ENCODE data around the gene PFDN4. TPM values are rescaled to one million over a fixed set of nuclear protein-coding genes. Genes with fewer than 3 reads are reported as not detected.

The PFDN4 gene, protein sequence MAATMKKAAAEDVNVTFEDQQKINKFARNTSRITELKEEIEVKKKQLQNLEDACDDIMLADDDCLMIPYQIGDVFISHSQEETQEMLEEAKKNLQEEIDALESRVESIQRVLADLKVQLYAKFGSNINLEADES
- polyA plus RNA-seq (2012; rRNA removed) = 44.0 and 51.4 TPM in 2 replicates
- 76.2 and 158 TPM in 2 replicates for polyA plus RNA-seq (2012; cell fraction: cytosol; rRNA removed)
- polyA plus RNA-seq (2012; cell fraction: nucleus; rRNA removed) = 6.7 and 19.2 TPM in 2 replicates

DNA sequence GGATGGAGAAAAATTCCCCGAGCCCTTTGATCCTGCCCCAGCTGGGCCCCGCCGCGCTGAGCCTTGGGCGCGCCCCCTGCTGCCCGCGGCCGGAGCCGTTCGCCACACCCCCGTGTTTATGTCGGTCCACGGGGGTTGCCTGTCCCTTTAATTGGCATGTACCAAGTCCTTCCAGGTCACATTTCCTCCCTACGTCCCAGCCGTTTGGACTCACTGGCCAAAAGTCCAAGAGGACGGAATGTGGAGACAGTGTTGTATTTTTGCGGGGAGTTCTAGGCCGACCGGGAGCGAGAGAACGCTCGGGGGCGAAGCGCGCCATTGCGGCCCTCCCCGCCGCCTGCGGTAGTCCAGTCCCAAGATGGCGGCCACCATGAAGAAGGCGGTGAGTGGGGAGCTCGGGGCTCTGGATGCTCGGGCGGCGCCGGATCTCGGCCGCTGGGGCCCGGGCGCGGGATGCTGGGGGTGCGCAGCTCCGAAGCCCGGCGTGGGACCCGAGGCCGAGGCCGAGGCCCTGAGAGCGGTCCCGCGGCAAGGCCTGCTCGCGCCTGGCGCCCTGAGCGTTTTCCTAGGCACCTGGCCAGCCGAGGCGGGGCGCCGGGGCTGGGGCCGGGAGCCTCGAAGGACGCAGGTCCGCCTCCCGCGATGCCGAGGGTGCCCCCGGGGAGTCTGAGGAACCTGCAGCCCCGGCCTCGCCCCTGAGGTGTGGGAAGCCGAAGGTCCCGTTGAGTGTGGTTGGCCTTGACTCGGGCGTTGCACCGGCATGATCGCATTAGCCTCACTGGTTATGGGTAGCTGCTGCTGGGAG is at the start of gene PFDN4:
Gene PFDN4, plus strand, starts transcription at position 345 of the 805 bp plus-strand sequence. Its CDS starts 14 bp downstream, at position 359.
- Histone ChIP-seq H4K20me1 (ENCODE audit: insufficient read depth) (no peaks in the 10 kb centered on the region; the same call in none of the 2 replicates), H3K27me3 (ENCODE audit: insufficient read depth) (no peaks in the 10 kb centered on the region), H3F3A (replicated peaks; ENCODE audit: insufficient read depth) (peaks cover 2% of the 10 kb centered on the region), H3K9ac (peak within 1 kb of the TSS; percentile 97), H3K36me3 (replicated peaks in 1 of 2; ENCODE audit: control insufficient read depth in 1 of 2, insufficient read depth in 2 of 2, low read length in 1 of 2) (peaks cover 0 to 9% of the 10 kb centered on the region in 2 experiments), H3K4me1 (ENCODE audit: control insufficient read depth in 1 of 2, insufficient read depth in 2 of 2, low read depth in 1 of 2, low read length in 1 of 2) (peaks cover 5 to 9% of the 10 kb centered on the region in 2 experiments; a peak in 2 of 4 replicates), H2AFZ (ENCODE audit: low read depth) (peak within 1 kb of the TSS; percentile 86), H3K4me2 (peak within 1 kb of the TSS; percentile 88), H3K9me2 (no peaks in the 10 kb centered on the region), H3K4me3 (ENCODE audit: low read depth in 2 of 2, low read length in 1 of 2) (peak within 1 kb of the TSS; percentile 88 to 97), H3K27ac (ENCODE audit: low read depth in 2 of 2, low read length in 1 of 2) (peak within 1 kb of the TSS; percentile 88 to 98), H3K9me3 (no peaks in the 10 kb centered on the region), H3K79me2 (ENCODE audit: insufficient read depth) (peaks cover 50% of the 10 kb centered on the region)
- DNase-seq = peak; percentile 98
- under 1% methylated on average over 24 of the region's 76 CpGs for WGBS (ENCODE audit: low lambda C conversion rate)
- ChIA-PET CTCF (interaction anchor here (0.6 to 19.4 kb wide), 37 partner anchors 8 to 1970 kb away, joined by 3 to 499 read pairs (median 3); no protein-coding TSS in a partner anchor), POLR2A (interaction anchor here (0.6 to 1.0 kb wide), 3 partner anchors 9 to 104 kb away, joined by 3 read pairs; no protein-coding TSS in a partner anchor)
- TF ChIP-seq NFIC (IDR thresholded peaks at IDR 0.05; ENCODE audit: borderline replicate concordance) (peak; percentile 20), EZH2phosphoT487 (IDR thresholded peaks at IDR 0.05; ENCODE audit: borderline replicate concordance, low read depth) (no peak), RAD21 (IDR thresholded peaks at IDR 0.05; ENCODE audit: low read length) (peak; percentile 35), GABPA (IDR thresholded peaks at IDR 0.05; ENCODE audit: low read depth) (peak; percentile 24; the same call in 1 of the 2 replicates), RFX5 (IDR thresholded peaks at IDR 0.05; ENCODE audit: low read length) (no peak), POLR2AphosphoS5 (IDR thresholded peaks at IDR 0.05; ENCODE audit: low read depth, low read length) (peak; percentile 34; the same call in 1 of the 2 replicates), CHD2 (IDR thresholded peaks at IDR 0.05; ENCODE audit: low read length, partially characterized antibody) (peak; percentile 35), FOXJ3 (CRISPR knock-in tag; IDR thresholded peaks at IDR 0.05) (no peak), YY1 (IDR thresholded peaks at IDR 0.05; ENCODE audit: low read depth) (peak; percentile 94), EP300 (IDR thresholded peaks at IDR 0.05; ENCODE audit: borderline replicate concordance in 1 of 2, low read depth in 1 of 2, low read length in 1 of 2) (peak in 1 of 2 experiments; percentile 76; a peak in 1 of 4 replicates), ELF1 (IDR thresholded peaks at IDR 0.05) (no peak), RCOR1 (IDR thresholded peaks at IDR 0.05; ENCODE audit: low read length) (peak; percentile 37; the same call in 1 of the 2 replicates), TEAD4 (IDR thresholded peaks at IDR 0.05; ENCODE audit: borderline replicate concordance, insufficient read depth) (no peak), TCF12 (IDR thresholded peaks at IDR 0.05) (peak; percentile 27; the same call in 1 of the 2 replicates), TAF1 (IDR thresholded peaks at IDR 0.05; ENCODE audit: borderline replicate concordance, low read depth, low read length) (peak; percentile 85), SIN3A (IDR thresholded peaks at IDR 0.05; ENCODE audit: borderline replicate concordance, low read depth, low read length) (peak; percentile 33; the same call in 1 of the 2 replicates), SMC3 (IDR thresholded peaks at IDR 0.05; ENCODE audit: low read depth, low read length) (peak; percentile 45; the same call in 1 of the 2 replicates)
- TF ChIP-seq, protein P1, sequence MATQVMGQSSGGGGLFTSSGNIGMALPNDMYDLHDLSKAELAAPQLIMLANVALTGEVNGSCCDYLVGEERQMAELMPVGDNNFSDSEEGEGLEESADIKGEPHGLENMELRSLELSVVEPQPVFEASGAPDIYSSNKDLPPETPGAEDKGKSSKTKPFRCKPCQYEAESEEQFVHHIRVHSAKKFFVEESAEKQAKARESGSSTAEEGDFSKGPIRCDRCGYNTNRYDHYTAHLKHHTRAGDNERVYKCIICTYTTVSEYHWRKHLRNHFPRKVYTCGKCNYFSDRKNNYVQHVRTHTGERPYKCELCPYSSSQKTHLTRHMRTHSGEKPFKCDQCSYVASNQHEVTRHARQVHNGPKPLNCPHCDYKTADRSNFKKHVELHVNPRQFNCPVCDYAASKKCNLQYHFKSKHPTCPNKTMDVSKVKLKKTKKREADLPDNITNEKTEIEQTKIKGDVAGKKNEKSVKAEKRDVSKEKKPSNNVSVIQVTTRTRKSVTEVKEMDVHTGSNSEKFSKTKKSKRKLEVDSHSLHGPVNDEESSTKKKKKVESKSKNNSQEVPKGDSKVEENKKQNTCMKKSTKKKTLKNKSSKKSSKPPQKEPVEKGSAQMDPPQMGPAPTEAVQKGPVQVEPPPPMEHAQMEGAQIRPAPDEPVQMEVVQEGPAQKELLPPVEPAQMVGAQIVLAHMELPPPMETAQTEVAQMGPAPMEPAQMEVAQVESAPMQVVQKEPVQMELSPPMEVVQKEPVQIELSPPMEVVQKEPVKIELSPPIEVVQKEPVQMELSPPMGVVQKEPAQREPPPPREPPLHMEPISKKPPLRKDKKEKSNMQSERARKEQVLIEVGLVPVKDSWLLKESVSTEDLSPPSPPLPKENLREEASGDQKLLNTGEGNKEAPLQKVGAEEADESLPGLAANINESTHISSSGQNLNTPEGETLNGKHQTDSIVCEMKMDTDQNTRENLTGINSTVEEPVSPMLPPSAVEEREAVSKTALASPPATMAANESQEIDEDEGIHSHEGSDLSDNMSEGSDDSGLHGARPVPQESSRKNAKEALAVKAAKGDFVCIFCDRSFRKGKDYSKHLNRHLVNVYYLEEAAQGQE (IDR thresholded peaks at IDR 0.05; ENCODE audit: low read depth, low read length) = no peak
- TF ChIP-seq, protein P2, sequence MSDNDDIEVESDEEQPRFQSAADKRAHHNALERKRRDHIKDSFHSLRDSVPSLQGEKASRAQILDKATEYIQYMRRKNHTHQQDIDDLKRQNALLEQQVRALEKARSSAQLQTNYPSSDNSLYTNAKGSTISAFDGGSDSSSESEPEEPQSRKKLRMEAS (IDR thresholded peaks at IDR 0.05; ENCODE audit: low read depth) = peak; percentile 95
- TF ChIP-seq, protein P3, sequence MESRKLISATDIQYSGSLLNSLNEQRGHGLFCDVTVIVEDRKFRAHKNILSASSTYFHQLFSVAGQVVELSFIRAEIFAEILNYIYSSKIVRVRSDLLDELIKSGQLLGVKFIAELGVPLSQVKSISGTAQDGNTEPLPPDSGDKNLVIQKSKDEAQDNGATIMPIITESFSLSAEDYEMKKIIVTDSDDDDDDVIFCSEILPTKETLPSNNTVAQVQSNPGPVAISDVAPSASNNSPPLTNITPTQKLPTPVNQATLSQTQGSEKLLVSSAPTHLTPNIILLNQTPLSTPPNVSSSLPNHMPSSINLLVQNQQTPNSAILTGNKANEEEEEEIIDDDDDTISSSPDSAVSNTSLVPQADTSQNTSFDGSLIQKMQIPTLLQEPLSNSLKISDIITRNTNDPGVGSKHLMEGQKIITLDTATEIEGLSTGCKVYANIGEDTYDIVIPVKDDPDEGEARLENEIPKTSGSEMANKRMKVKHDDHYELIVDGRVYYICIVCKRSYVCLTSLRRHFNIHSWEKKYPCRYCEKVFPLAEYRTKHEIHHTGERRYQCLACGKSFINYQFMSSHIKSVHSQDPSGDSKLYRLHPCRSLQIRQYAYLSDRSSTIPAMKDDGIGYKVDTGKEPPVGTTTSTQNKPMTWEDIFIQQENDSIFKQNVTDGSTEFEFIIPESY (IDR thresholded peaks at IDR 0.05; ENCODE audit: borderline replicate concordance, low read depth) = no peak
- TF ChIP-seq, protein P4, sequence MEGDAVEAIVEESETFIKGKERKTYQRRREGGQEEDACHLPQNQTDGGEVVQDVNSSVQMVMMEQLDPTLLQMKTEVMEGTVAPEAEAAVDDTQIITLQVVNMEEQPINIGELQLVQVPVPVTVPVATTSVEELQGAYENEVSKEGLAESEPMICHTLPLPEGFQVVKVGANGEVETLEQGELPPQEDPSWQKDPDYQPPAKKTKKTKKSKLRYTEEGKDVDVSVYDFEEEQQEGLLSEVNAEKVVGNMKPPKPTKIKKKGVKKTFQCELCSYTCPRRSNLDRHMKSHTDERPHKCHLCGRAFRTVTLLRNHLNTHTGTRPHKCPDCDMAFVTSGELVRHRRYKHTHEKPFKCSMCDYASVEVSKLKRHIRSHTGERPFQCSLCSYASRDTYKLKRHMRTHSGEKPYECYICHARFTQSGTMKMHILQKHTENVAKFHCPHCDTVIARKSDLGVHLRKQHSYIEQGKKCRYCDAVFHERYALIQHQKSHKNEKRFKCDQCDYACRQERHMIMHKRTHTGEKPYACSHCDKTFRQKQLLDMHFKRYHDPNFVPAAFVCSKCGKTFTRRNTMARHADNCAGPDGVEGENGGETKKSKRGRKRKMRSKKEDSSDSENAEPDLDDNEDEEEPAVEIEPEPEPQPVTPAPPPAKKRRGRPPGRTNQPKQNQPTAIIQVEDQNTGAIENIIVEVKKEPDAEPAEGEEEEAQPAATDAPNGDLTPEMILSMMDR (IDR thresholded peaks at IDR 0.05) = peak; percentile 83
